Endothelial cell of umbilical vein (primary cell): Measurements from ENCODE around the gene TRAPPC3L. TPM values are rescaled to one million over a fixed set of nuclear protein-coding genes. Genes with fewer than 3 reads are reported as not detected.

Source experiments
- BruUV-seq: library from RNA; stranded (reverse); fragments of 400-500 nt; replicated peaks from 2 replicates; lab custom pipeline; 2021; lab: Mats Ljungman, UMichigan
- CTCF ChIA-PET: fragments of 300-600, 350-600 bp; sonication (Branson Sonifier 250); formaldehyde crosslinking; loops from one replicate; lab custom pipeline; 2021; ENCODE audit warnings: antibody characterized with exemption, inconsistent platforms; lab: Charles Lee
- POLR2A ChIA-PET: fragments of 300-600, 350-600 bp; sonication (Branson Sonifier 250); formaldehyde crosslinking; loops from one replicate; lab custom pipeline; 2021; ENCODE audit warnings: antibody characterized with exemption, inconsistent platforms; lab: Charles Lee
- DNase-seq: peaks from one replicate; pipeline ENCODE4 v3.0.0-alpha.2; 2011; ENCODE audit warnings: low read depth, low spot score
- FAIRE-seq: peaks from 2 replicates; lab custom pipeline; 2011; peaks lifted over from hg19 to GRCh38; lab: Jason Lieb, UNC
- H2AFZ ChIP-seq: 2 replicates; pipeline ENCODE4 v1.6.0; 2012; ENCODE audit warnings: low read depth, low read length, control low read depth, inconsistent platforms
- H3K27ac ChIP-seq: 2 replicates; pipeline ENCODE4 v1.5.1; 2011; ENCODE audit warnings: low read depth, mild to moderate bottlenecking, control low read depth, low read length, moderate library complexity; ENCODE audit not compliant: insufficient read depth
- H3K27me3 ChIP-seq, 2 experiments: 2 replicates each; pipeline versions ENCODE4 v1.6.0 to v1.6.1; 2011; ENCODE audit warnings: low read length in 2 of 2, mixed read lengths in 1 of 2; ENCODE audit not compliant: control insufficient read depth in 2 of 2, insufficient read depth in 2 of 2
- H3K36me3 ChIP-seq, 2 experiments: 2 replicates in 1 of 2; 3 replicates in 1 of 2; pipeline ENCODE4 v1.5.1; 2011; ENCODE audit warnings: low read length in 2 of 2, mild to moderate bottlenecking in 1 of 2, moderate library complexity in 1 of 2; ENCODE audit not compliant: control insufficient read depth in 2 of 2, insufficient read depth in 2 of 2; ENCODE audit errors: extremely low read depth in 1 of 2
- H3K4me1 ChIP-seq: 3 replicates; pipeline ENCODE4 v1.5.1; 2011; ENCODE audit warnings: mild to moderate bottlenecking, low read length; ENCODE audit not compliant: control insufficient read depth, insufficient read depth; ENCODE audit errors: extremely low read depth
- H3K4me2 ChIP-seq: 2 replicates; pipeline ENCODE4 v1.6.1; 2011; ENCODE audit warnings: low read length, control low read depth, mixed read lengths; ENCODE audit not compliant: insufficient read depth
- H3K4me3 ChIP-seq, 3 experiments: fragments of 200-600 bp in 1 of 3; sonication (generic), shearing (Covaris generic) in 1 of 3; replicated peaks in 1 of 3; 2 replicates each; pipeline ENCODE4 v1.5.1; 2011 to 2016; ENCODE audit warnings: control low read depth in 3 of 3, low read length in 3 of 3, mild to moderate bottlenecking in 2 of 3, inconsistent platforms in 1 of 3, low read depth in 1 of 3, moderate library complexity in 1 of 3; ENCODE audit not compliant: insufficient read depth in 1 of 3
- H3K79me2 ChIP-seq: 2 replicates; pipeline ENCODE4 v1.6.0; 2012; ENCODE audit warnings: low read length, inconsistent platforms; ENCODE audit not compliant: control insufficient read depth, insufficient read depth
- H3K9ac ChIP-seq: replicated peaks from 2 replicates; pipeline ENCODE3; 2011; ENCODE audit warnings: low read length, control low read depth; ENCODE audit not compliant: insufficient read depth; ENCODE audit errors: extremely low read depth
- H3K9me1 ChIP-seq: replicated peaks from 3 replicates; pipeline ENCODE4 v1.6.0; 2011; ENCODE audit warnings: mild to moderate bottlenecking, low read length; ENCODE audit not compliant: control insufficient read depth, insufficient read depth; ENCODE audit errors: extremely low read depth
- H3K9me3 ChIP-seq: replicated peaks from 2 replicates; pipeline ENCODE4 v1.5.1; 2012; ENCODE audit warnings: low read length, inconsistent platforms; ENCODE audit not compliant: control insufficient read depth, insufficient read depth
- H4K20me1 ChIP-seq: replicated peaks from 2 replicates; pipeline ENCODE3; 2011; ENCODE audit warnings: mild to moderate bottlenecking, low read length; ENCODE audit not compliant: control insufficient read depth, insufficient read depth; ENCODE audit errors: extremely low read depth
- CTCF ChIP-seq, 2 donors: IDR thresholded peaks; 1 replicate in 1 of 2; 2 replicates in 1 of 2; pipeline ENCODE4 v1.5.1; 2011; ENCODE audit warnings: low read length in 2 of 2, mild to moderate bottlenecking in 2 of 2, moderate library complexity in 2 of 2, control low read depth in 1 of 2, inconsistent platforms in 1 of 2, low read depth in 1 of 2; ENCODE audit not compliant: insufficient read depth in 1 of 2; ENCODE audit errors: extremely low read depth in 1 of 2
- EZH2 ChIP-seq: IDR thresholded peaks from 2 replicates; pipeline ENCODE4 v1.6.1; 2012; ENCODE audit warnings: borderline replicate concordance, low read depth, mild to moderate bottlenecking, moderate library complexity, low read length, inconsistent platforms; ENCODE audit not compliant: severe bottlenecking
- FOS ChIP-seq: IDR thresholded peaks from 2 replicates; pipeline ENCODE4 v1.6.1; 2011; ENCODE audit warnings: mild to moderate bottlenecking, low read length, moderate library complexity, borderline replicate concordance; ENCODE audit not compliant: insufficient read depth
- GATA2 ChIP-seq: IDR thresholded peaks from 2 replicates; pipeline ENCODE4 v1.7.0; 2011; ENCODE audit warnings: low read depth, mild to moderate bottlenecking, moderate library complexity, mixed read lengths, low read length; ENCODE audit not compliant: insufficient read length, insufficient read depth
- JUN ChIP-seq: IDR thresholded peaks from 2 replicates; pipeline ENCODE4 v1.6.1; 2011; ENCODE audit warnings: borderline replicate concordance, low read depth; ENCODE audit not compliant: insufficient read length, insufficient read depth
- MYC ChIP-seq: IDR thresholded peaks from one replicate; pipeline ENCODE4 v1.6.1; 2011; ENCODE audit warnings: mild to moderate bottlenecking, low read depth, low read length
- POLR2A ChIP-seq: IDR thresholded peaks from 2 replicates; pipeline ENCODE4 v1.6.1; 2012; ENCODE audit warnings: low read depth, mild to moderate bottlenecking, control low read depth, low read length
- POLR2AphosphoS5 ChIP-seq: IDR thresholded peaks from 2 replicates; pipeline ENCODE4 v1.6.1; 2012; ENCODE audit warnings: low read depth, mild to moderate bottlenecking, control low read depth, low read length, moderate library complexity; ENCODE audit not compliant: insufficient read depth
- dilution Hi-C: fragments of 300-500 bp; cut with MboI; formaldehyde crosslinking; loops from one replicate; pipeline ENCODE4 v1.15.0; 2019; ENCODE audit warnings: low sequenced_read_pairs; ENCODE audit not compliant: extremely low pct_ligation_motif_present
- intact Hi-C: fragments of 100-400 bp; cut with micrococcal nuclease; formaldehyde crosslinking; loops from one replicate; pipeline ENCODE4 v1.10.0; 2022
- polyA plus RNA-seq, 4 experiments: library from polyadenylated mRNA; depleted of rRNA in 3 of 4; stranded (reverse) in 3 of 4; unstranded in 1 of 4; fragments of >200 nt; gene quantifications; 2 replicates each; pipeline versions ENCODE4 v1.2.1 to v1.2.3, GENCODE V29; 2011 to 2012; ENCODE audit warnings: missing spikeins in 1 of 4
- total RNA-seq: library from RNA; stranded (reverse); gene quantifications from 2 replicates; pipeline ENCODE4 v1.2.3, GENCODE V29; 2021
- TF ChIP-seq, protein P1 (sequence below): IDR thresholded peaks from 2 replicates; pipeline ENCODE4 v1.6.1; 2011; ENCODE audit not compliant: insufficient read depth, insufficient read length

The TRAPPC3L gene
- total and polyA plus RNA-seq, 2 donors (not counting 3 experiments of a cell fraction or from before 2014, with no cell fraction given): 0.38 TPM; not detected in 1

- no peak overlapping the region for H3K27ac ChIP-seq
- ChIA-PET CTCF (interaction anchor here (1.0 to 6.1 kb wide), 4 partner anchors 23 to 288 kb away, joined by 3 to 103 read pairs (median 48); partner anchors contain the start of gene CALHM5), POLR2A (no interaction called here)
- intact Hi-C loops (no loop called here), dilution Hi-C loops (no loop called here)
- H3K4me3 ChIP-seq: no peak overlapping the region
- H3K79me2 ChIP-seq: no peaks in the 10 kb centered on the region
- H4K20me1 ChIP-seq: no peaks in the 10 kb centered on the region
- BruUV-seq: no TSS peak
- H3K36me3 ChIP-seq: no peaks in the 10 kb centered on the region
- no peaks in the 10 kb centered on the region for H3K27me3 ChIP-seq
- H3K4me2 ChIP-seq: no peak overlapping the region
- DNase-seq (no peak), FAIRE-seq (no peak)
- H3K9me1 ChIP-seq: no peaks in the 10 kb centered on the region
- H3K9ac ChIP-seq: no peak overlapping the region
- no peaks in the 10 kb centered on the region for H3K9me3 ChIP-seq
- no peak for TF ChIP-seq FOS
- TF ChIP-seq MYC: no peak
- no peak for TF ChIP-seq GATA2
- TF ChIP-seq CTCF (IDR thresholded peaks at IDR 0.05; ENCODE audit: extremely low read depth in 1 of 2, insufficient read depth in 1 of 2, low read depth in 1 of 2, low read length in 2 of 2): no peak
- no peak for TF ChIP-seq POLR2A
- no peak for TF ChIP-seq EZH2
- no peak for TF ChIP-seq JUN
- no peak for TF ChIP-seq POLR2AphosphoS5
- TF ChIP-seq, protein P1, sequence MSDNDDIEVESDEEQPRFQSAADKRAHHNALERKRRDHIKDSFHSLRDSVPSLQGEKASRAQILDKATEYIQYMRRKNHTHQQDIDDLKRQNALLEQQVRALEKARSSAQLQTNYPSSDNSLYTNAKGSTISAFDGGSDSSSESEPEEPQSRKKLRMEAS: no peak
- peaks cover 16% of the 10 kb centered on the region for H3K4me1 ChIP-seq
- no peak overlapping the region for H2AFZ ChIP-seq
These were observed 11.4 kb upstream of the TRAPPC3L start for GRCh38 chr6:116556814-116557415.
